ENCODE data around the gene CCDC40. TPM values are rescaled to one million over a fixed set of nuclear protein-coding genes. Genes with fewer than 3 reads are reported as not detected.
A peak's percentile ranks its signal among the peaks of the same experiment; 100 is the strongest.

The CCDC40 gene
- total and polyA plus RNA-seq, 2 of the 13 experiments (the other 11 are each of a cell fraction or from before 2014, with no cell fraction given), result 4.1 to 5.5 TPM

DNA sequence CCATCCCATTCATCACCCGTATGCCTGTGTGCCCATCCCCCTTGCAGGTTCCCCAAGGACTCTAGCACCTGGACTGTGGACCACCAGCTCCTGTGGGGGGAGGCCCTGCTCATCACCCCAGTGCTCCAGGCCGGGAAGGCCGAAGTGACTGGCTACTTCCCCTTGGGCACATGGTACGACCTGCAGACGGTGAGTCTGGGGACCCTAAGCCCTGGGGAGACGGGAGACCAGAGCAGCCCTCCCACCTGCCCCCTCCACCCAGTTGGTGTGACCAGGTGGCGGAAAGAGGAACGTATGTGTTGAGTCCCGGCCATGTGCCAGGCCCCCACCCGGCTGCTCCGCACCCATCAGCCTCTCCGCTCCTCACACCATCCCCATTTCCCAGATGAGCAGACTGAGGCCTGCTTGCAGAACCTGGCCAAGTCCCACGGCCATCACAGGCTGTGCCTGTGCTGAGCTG, 80.5 kb downstream of the CCDC40 start:
- ChIA-PET CTCF (ENCODE audit: low intra/inter-chr PET ratio, low total read pairs) (no interaction called here), POLR2A (no interaction called here)
- 90% methylated on average over 12 of the region's 13 CpGs for WGBS (ENCODE audit: low lambda C conversion rate)
- ATAC-seq (no peak), FAIRE-seq (no peak), DNase-seq (ENCODE audit: low spot score) (no peak)
- Histone ChIP-seq H2AFZ (ENCODE audit: low read length) (no peak overlapping the region), H3K27ac (ENCODE audit: extremely low read length, insufficient read depth, low read length) (no peak overlapping the region), H3K4me2 (ENCODE audit: low read depth, low read length) (no peak overlapping the region), H3K9me3 (ENCODE audit: low read length) (no peaks in the 10 kb centered on the region), H3K4me3 (replicated peaks in 1 of 3; ENCODE audit: insufficient read depth in 1 of 3, low read depth in 2 of 3, low read length in 3 of 3) (no peak overlapping the region), H3K4me1 (ENCODE audit: insufficient read depth, low read length) (no peaks in the 10 kb centered on the region), H3K27me3 (ENCODE audit: control insufficient read depth in 1 of 2, insufficient read depth in 2 of 2, low read length in 2 of 2) (no peaks in the 10 kb centered on the region), H3K9ac (ENCODE audit: insufficient read depth, low read depth, low read length) (no peak overlapping the region), H4K20me1 (ENCODE audit: insufficient read depth, low read length) (no peaks in the 10 kb centered on the region), H3K36me3 (replicated peaks in 1 of 2; ENCODE audit: control insufficient read depth in 1 of 2, insufficient read depth in 2 of 2, low read length in 2 of 2) (no peaks in the 10 kb centered on the region), H3K79me2 (ENCODE audit: insufficient read depth, low read length) (no peaks in the 10 kb centered on the region)
- BruUV-seq (replicated peaks), result no TSS peak
- TF ChIP-seq PCBP2 (optimal IDR thresholded peaks at IDR 0.05; ENCODE audit: low read depth, low read length, poor library complexity, severe bottlenecking), result no peak
- TF ChIP-seq, protein P1, sequence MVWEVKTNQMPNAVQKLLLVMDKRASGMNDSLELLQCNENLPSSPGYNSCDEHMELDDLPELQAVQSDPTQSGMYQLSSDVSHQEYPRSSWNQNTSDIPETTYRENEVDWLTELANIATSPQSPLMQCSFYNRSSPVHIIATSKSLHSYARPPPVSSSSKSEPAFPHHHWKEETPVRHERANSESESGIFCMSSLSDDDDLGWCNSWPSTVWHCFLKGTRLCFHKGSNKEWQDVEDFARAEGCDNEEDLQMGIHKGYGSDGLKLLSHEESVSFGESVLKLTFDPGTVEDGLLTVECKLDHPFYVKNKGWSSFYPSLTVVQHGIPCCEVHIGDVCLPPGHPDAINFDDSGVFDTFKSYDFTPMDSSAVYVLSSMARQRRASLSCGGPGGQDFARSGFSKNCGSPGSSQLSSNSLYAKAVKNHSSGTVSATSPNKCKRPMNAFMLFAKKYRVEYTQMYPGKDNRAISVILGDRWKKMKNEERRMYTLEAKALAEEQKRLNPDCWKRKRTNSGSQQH (CRISPR knock-in tag; IDR thresholded peaks at IDR 0.05; ENCODE audit: low read depth), result no peak
- TF ChIP-seq, protein P2, sequence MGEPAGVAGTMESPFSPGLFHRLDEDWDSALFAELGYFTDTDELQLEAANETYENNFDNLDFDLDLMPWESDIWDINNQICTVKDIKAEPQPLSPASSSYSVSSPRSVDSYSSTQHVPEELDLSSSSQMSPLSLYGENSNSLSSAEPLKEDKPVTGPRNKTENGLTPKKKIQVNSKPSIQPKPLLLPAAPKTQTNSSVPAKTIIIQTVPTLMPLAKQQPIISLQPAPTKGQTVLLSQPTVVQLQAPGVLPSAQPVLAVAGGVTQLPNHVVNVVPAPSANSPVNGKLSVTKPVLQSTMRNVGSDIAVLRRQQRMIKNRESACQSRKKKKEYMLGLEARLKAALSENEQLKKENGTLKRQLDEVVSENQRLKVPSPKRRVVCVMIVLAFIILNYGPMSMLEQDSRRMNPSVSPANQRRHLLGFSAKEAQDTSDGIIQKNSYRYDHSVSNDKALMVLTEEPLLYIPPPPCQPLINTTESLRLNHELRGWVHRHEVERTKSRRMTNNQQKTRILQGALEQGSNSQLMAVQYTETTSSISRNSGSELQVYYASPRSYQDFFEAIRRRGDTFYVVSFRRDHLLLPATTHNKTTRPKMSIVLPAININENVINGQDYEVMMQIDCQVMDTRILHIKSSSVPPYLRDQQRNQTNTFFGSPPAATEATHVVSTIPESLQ (CRISPR knock-in tag; conservative IDR thresholded peaks at IDR 0.05), result no peak
- TF ChIP-seq ZMYM3 (CRISPR knock-in tag; IDR thresholded peaks at IDR 0.05), result peak; percentile 62; the same call in 1 of the 2 replicates
- TF ChIP-seq, protein P3, sequence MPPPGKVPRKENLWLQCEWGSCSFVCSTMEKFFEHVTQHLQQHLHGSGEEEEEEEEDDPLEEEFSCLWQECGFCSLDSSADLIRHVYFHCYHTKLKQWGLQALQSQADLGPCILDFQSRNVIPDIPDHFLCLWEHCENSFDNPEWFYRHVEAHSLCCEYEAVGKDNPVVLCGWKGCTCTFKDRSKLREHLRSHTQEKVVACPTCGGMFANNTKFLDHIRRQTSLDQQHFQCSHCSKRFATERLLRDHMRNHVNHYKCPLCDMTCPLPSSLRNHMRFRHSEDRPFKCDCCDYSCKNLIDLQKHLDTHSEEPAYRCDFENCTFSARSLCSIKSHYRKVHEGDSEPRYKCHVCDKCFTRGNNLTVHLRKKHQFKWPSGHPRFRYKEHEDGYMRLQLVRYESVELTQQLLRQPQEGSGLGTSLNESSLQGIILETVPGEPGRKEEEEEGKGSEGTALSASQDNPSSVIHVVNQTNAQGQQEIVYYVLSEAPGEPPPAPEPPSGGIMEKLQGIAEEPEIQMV (CRISPR knock-in tag; IDR thresholded peaks at IDR 0.05; ENCODE audit: low read depth), result no peak
- TF ChIP-seq, protein P4, sequence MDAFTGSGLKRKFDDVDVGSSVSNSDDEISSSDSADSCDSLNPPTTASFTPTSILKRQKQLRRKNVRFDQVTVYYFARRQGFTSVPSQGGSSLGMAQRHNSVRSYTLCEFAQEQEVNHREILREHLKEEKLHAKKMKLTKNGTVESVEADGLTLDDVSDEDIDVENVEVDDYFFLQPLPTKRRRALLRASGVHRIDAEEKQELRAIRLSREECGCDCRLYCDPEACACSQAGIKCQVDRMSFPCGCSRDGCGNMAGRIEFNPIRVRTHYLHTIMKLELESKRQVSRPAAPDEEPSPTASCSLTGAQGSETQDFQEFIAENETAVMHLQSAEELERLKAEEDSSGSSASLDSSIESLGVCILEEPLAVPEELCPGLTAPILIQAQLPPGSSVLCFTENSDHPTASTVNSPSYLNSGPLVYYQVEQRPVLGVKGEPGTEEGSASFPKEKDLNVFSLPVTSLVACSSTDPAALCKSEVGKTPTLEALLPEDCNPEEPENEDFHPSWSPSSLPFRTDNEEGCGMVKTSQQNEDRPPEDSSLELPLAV (CRISPR knock-in tag; conservative IDR thresholded peaks at IDR 0.05; ENCODE audit: low read depth), result no peak
- TF ChIP-seq ZBTB42 (CRISPR knock-in tag; IDR thresholded peaks at IDR 0.05), result no peak
- TF ChIP-seq BCL6 (CRISPR knock-in tag; IDR thresholded peaks at IDR 0.05), result no peak
- TF ChIP-seq NCOA1 (CRISPR knock-in tag; IDR thresholded peaks at IDR 0.05), result no peak
- TF ChIP-seq SALL2 (CRISPR knock-in tag; IDR thresholded peaks at IDR 0.05), result no peak
- no peak for TF ChIP-seq ZSCAN29 (CRISPR knock-in tag; conservative IDR thresholded peaks at IDR 0.05)
- TF ChIP-seq ZNF629 (CRISPR knock-in tag; conservative IDR thresholded peaks at IDR 0.05), result peak; percentile 90
- TF ChIP-seq GFI1 (CRISPR knock-in tag; IDR thresholded peaks at IDR 0.05; ENCODE audit: borderline replicate concordance), result no peak
- no peak for TF ChIP-seq ERF (CRISPR knock-in tag; IDR thresholded peaks at IDR 0.05)
- no peak for TF ChIP-seq ZNF17 (CRISPR knock-in tag; IDR thresholded peaks at IDR 0.05)
- intact Hi-C loops (cut with micrococcal nuclease; ENCODE audit: unreplicated experiment) (no loop called here), in situ Hi-C loops (cut with HindIII; ENCODE audit: extremely low pct_ligation_motif_present, low pct_unique_long_range_greater_than_20kb) (no loop called here)
